IMR-90 (cell line): ENCODE results near the gene GMEB2. TPM values are rescaled to one million over a fixed set of nuclear protein-coding genes. Genes with fewer than 3 reads are reported as not detected.

Experiments used
- ATAC-seq: fragments of 200-7000 bp; cut with Tn5 transposase; 2 replicates; pipeline ENCODE4 v1.9.1; 2020; ENCODE audit warnings: low read depth, mild to moderate bottlenecking, moderate library complexity
- BruUV-seq: library from RNA; stranded (reverse); fragments of 400-500 nt; replicated peaks from 2 replicates; lab custom pipeline; 2021; lab: Mats Ljungman, UMichigan
- CTCF ChIA-PET: fragments of 300-600 bp; formaldehyde crosslinking; extraction: SDS; loops from one replicate; lab custom pipeline; 2021; ENCODE audit warnings: antibody characterized with exemption; lab: Yijun Ruan, JAX
- POLR2A ChIA-PET: fragments of 300-600 bp; sonication (Branson Sonifier 250); formaldehyde crosslinking; loops from one replicate; lab custom pipeline; 2022; ENCODE audit warnings: antibody characterized with exemption; ENCODE audit not compliant: unreplicated experiment; lab: Charles Lee
- DNase-seq: peaks from one replicate; pipeline ENCODE4 v3.0.0; 2013
- H2AFZ ChIP-seq: replicated peaks from 2 replicates; pipeline ENCODE3; 2013; ENCODE audit warnings: low read length, mild to moderate bottlenecking; ENCODE audit not compliant: poor library complexity
- H2AK5ac ChIP-seq: 2 replicates; pipeline ENCODE4 v1.6.1; 2013; ENCODE audit warnings: low read depth, low read length, inconsistent platforms
- H2AK9ac ChIP-seq: replicated peaks from 2 replicates; pipeline ENCODE3; 2013; ENCODE audit warnings: mild to moderate bottlenecking, low read depth, low read length, moderate library complexity; ENCODE audit not compliant: poor library complexity
- H2BK120ac ChIP-seq: 2 replicates; pipeline ENCODE4 v1.6.1; 2013; ENCODE audit warnings: low read depth, low read length, inconsistent platforms
- H2BK15ac ChIP-seq: 3 replicates; pipeline ENCODE4 v1.6.1; 2013; ENCODE audit warnings: low read depth, low read length, inconsistent platforms
- H2BK20ac ChIP-seq: 2 replicates; pipeline ENCODE4 v1.6.1; 2013; ENCODE audit warnings: low read depth, mild to moderate bottlenecking, inconsistent platforms, low read length, moderate library complexity
- H2BK5ac ChIP-seq: 2 replicates; pipeline ENCODE4 v1.6.1; 2013; ENCODE audit warnings: mild to moderate bottlenecking, low read depth, low read length, inconsistent platforms; ENCODE audit not compliant: poor library complexity, severe bottlenecking
- H3K14ac ChIP-seq: replicated peaks from 2 replicates; pipeline ENCODE4 v1.6.1; 2013; ENCODE audit warnings: low read depth, low read length, inconsistent platforms
- H3K18ac ChIP-seq: 2 replicates; pipeline ENCODE4 v1.6.1; 2013; ENCODE audit warnings: low read depth, low read length, control low read depth
- H3K23ac ChIP-seq: 2 replicates; pipeline ENCODE4 v1.6.1; 2013; ENCODE audit warnings: low read depth, low read length, inconsistent platforms
- H3K27ac ChIP-seq: 2 replicates; pipeline ENCODE4 v1.5.1; 2013; ENCODE audit warnings: mild to moderate bottlenecking, control low read depth, low read length; ENCODE audit not compliant: insufficient read depth
- H3K27me3 ChIP-seq: 2 replicates; pipeline ENCODE4 v1.6.1; 2013; ENCODE audit warnings: low read length; ENCODE audit not compliant: control insufficient read depth, insufficient read depth
- H3K36me3 ChIP-seq: 2 replicates; pipeline ENCODE4 v1.6.1; 2013; ENCODE audit warnings: low read length, mixed read lengths; ENCODE audit not compliant: control insufficient read depth, insufficient read depth
- H3K4ac ChIP-seq: 2 replicates; pipeline ENCODE4 v1.6.1; 2013; ENCODE audit warnings: low read depth, low read length, inconsistent platforms
- H3K4me1 ChIP-seq: 2 replicates; pipeline ENCODE4 v1.6.1; 2013; ENCODE audit warnings: low read length, mixed read lengths; ENCODE audit not compliant: control insufficient read depth, insufficient read depth
- H3K4me2 ChIP-seq: 2 replicates; pipeline ENCODE4 v1.6.1; 2013; ENCODE audit warnings: low read depth, mild to moderate bottlenecking, control low read depth, low read length, moderate library complexity
- H3K4me3 ChIP-seq: 2 replicates; pipeline ENCODE4 v1.5.1; 2013; ENCODE audit warnings: low read depth, mild to moderate bottlenecking, control low read depth, low read length, moderate library complexity; ENCODE audit not compliant: insufficient read depth
- H3K56ac ChIP-seq: 2 replicates; pipeline ENCODE4 v1.6.1; 2013; ENCODE audit warnings: low read length, inconsistent platforms; ENCODE audit not compliant: insufficient read depth; ENCODE audit errors: extremely low read depth
- H3K79me1 ChIP-seq, 2 experiments: 2 replicates each; pipeline ENCODE4 v1.6.1; 2013; ENCODE audit warnings: low read length in 2 of 2, inconsistent platforms in 1 of 2, low read depth in 1 of 2
- H3K9ac ChIP-seq: 2 replicates; pipeline ENCODE4 v1.6.1; 2013; ENCODE audit warnings: low read depth, low read length, control low read depth
- H3K9me1 ChIP-seq: 2 replicates; pipeline ENCODE4 v1.6.1; 2013; ENCODE audit warnings: low read length, inconsistent platforms; ENCODE audit not compliant: insufficient read depth
- H3K9me3 ChIP-seq: 2 replicates; pipeline ENCODE4 v1.6.1; 2013; ENCODE audit warnings: low read length; ENCODE audit not compliant: control insufficient read depth, insufficient read depth
- H4K20me1 ChIP-seq: 2 replicates; pipeline ENCODE4 v1.6.1; 2013; ENCODE audit warnings: low read length, inconsistent platforms; ENCODE audit not compliant: insufficient read depth
- H4K5ac ChIP-seq: 2 replicates; pipeline ENCODE4 v1.6.1; 2013; ENCODE audit warnings: mild to moderate bottlenecking, low read depth, low read length, control low read depth
- H4K8ac ChIP-seq, 2 experiments: 2 replicates each; pipeline ENCODE4 v1.6.1; 2013; ENCODE audit warnings: low read depth in 2 of 2, low read length in 2 of 2, control low read depth in 1 of 2, inconsistent platforms in 1 of 2
- H4K91ac ChIP-seq: 2 replicates; pipeline ENCODE4 v1.6.1; 2013; ENCODE audit warnings: low read depth, low read length, inconsistent platforms; ENCODE audit not compliant: insufficient read depth
- POLR2A ChIP-seq: IDR thresholded peaks from 2 replicates; pipeline ENCODE4 v1.6.1; 2012; ENCODE audit warnings: mild to moderate bottlenecking, low read depth, low read length
- RAD21 ChIP-seq: IDR thresholded peaks from 2 replicates; pipeline ENCODE4 v1.6.1; 2012; ENCODE audit warnings: low read length, improper control_type of control experiment
- WGBS, 2 experiments: methylation state at CpG; one replicate each; pipeline versions ENCODE4 v1.1.5 to v1.1.7; 2013; ENCODE audit warnings: missing lambda C conversion rate in 2 of 2; ENCODE audit not compliant: insufficient read length in 1 of 2; ENCODE audit errors: extremely low coverage in 2 of 2; 5-methylcytosine and 5-hydroxymethylcytosine counted together
- dilution Hi-C: fragments of 300-500 bp; cut with HindIII; formaldehyde crosslinking; loops from one replicate; pipeline ENCODE4 v1.14.3; 2018; ENCODE audit warnings: low sequenced_read_pairs; ENCODE audit not compliant: unreplicated experiment
- in situ Hi-C: fragments of 300-500 bp; cut with MboI; formaldehyde crosslinking; loops from 3 replicates; pipeline ENCODE4 v1.14.3; 2019; ENCODE audit warnings: low sequenced_read_pairs, inconsistent platforms, mixed read lengths
- intact Hi-C: fragments of 100-400 bp; cut with micrococcal nuclease; formaldehyde crosslinking; loops from 2 replicates; pipeline ENCODE4 v1.10.0; 2022
- polyA plus RNA-seq, 3 experiments: library from polyadenylated mRNA; depleted of rRNA; stranded (reverse); fragments of >200 nt; gene quantifications; 2 replicates each; pipeline ENCODE4 v1.2.3, GENCODE V29; 2012; ENCODE audit warnings: low replicate concordance in 1 of 3
- total RNA-seq: library from RNA; depleted of rRNA; stranded (reverse); fragments of >200 nt; gene quantifications from 2 replicates; pipeline ENCODE4 v1.2.3, GENCODE V29; 2012; rRNA removed
- TF ChIP-seq, protein P1 (sequence below): conservative IDR thresholded peaks from 2 replicates; pipeline ENCODE4 v1.5.1; 2012; ENCODE audit warnings: mild to moderate bottlenecking, low read depth, low read length, improper control_type of control experiment

GMEB2 gene
- total and polyA plus RNA-seq, 2 of the 4 experiments (the other 2 are of a cell fraction): 5.0 to 10.0 TPM

GRCh38 chr20:63538204-63539091 is 88.5 kb downstream of the GMEB2 start:
- peak; percentile 22 for DNase-seq

More at GRCh38 chr20:63538204-63539091, 88.5 kb downstream of the GMEB2 start:
- 0 out of 2 replicates have a peak overlapping the region, but pooled peaks have one; percentile 12 for H3K4me3 ChIP-seq
- H3K4me1 ChIP-seq: peaks cover 3% of the 10 kb centered on the region; the same call in 1 of the 2 replicates
- no peak overlapping the region; the same call in 1 of the 2 replicates for H3K27ac ChIP-seq
- H2AK9ac ChIP-seq: peak overlapping the region; percentile 43
- TF ChIP-seq, protein P1, sequence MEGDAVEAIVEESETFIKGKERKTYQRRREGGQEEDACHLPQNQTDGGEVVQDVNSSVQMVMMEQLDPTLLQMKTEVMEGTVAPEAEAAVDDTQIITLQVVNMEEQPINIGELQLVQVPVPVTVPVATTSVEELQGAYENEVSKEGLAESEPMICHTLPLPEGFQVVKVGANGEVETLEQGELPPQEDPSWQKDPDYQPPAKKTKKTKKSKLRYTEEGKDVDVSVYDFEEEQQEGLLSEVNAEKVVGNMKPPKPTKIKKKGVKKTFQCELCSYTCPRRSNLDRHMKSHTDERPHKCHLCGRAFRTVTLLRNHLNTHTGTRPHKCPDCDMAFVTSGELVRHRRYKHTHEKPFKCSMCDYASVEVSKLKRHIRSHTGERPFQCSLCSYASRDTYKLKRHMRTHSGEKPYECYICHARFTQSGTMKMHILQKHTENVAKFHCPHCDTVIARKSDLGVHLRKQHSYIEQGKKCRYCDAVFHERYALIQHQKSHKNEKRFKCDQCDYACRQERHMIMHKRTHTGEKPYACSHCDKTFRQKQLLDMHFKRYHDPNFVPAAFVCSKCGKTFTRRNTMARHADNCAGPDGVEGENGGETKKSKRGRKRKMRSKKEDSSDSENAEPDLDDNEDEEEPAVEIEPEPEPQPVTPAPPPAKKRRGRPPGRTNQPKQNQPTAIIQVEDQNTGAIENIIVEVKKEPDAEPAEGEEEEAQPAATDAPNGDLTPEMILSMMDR: peak; percentile 21; the same call in 1 of the 2 replicates
- TF ChIP-seq RAD21 (no peak), POLR2A (no peak)
- H3K79me1 ChIP-seq: no peaks in the 10 kb centered on the region
- no peak overlapping the region for H2BK20ac ChIP-seq
- no peak overlapping the region for H3K14ac ChIP-seq
- no peaks in the 10 kb centered on the region for H3K9me1 ChIP-seq
- intact Hi-C loops (loop anchor here (1.0 to 10.0 kb wide), 5 partner anchors 116 to 582 kb away; partner anchors contain the start of genes RTEL1, STMN3 and UCKL1), dilution Hi-C loops (no loop called here), in situ Hi-C loops (loop anchor here (10.0 kb wide), 2 partner anchors 326 to 436 kb away; partner anchors contain the start of genes ABHD16B, SAMD10 and TPD52L2)
- ChIA-PET POLR2A (interaction anchor here (0.5 kb wide), 1 partner anchor 435 kb away, joined by 3 read pairs; no protein-coding TSS in a partner anchor), CTCF (interaction anchor here (0.6 to 1.9 kb wide), 7 partner anchors 320 to 579 kb away, joined by 3 to 10 read pairs (median 3); partner anchors contain the start of gene TPD52L2)
- H2BK120ac ChIP-seq: no peak overlapping the region
- H3K23ac ChIP-seq: no peak overlapping the region
- H2BK5ac ChIP-seq: no peak overlapping the region
- H3K4ac ChIP-seq: no peak overlapping the region
- H3K4me2 ChIP-seq: peak overlapping the region; percentile 28; the same call in 1 of the 2 replicates
- peak; percentile 33 for ATAC-seq
- no peak overlapping the region for H3K9ac ChIP-seq
- no peak overlapping the region for H2AK5ac ChIP-seq
- H3K27me3 ChIP-seq: peaks cover 4% of the 10 kb centered on the region; the same call in 1 of the 2 replicates
- no peak overlapping the region for H3K18ac ChIP-seq
- no peak overlapping the region for H4K91ac ChIP-seq
- peak overlapping the region; percentile 98 for H2AFZ ChIP-seq
- no peak overlapping the region for H4K5ac ChIP-seq
- H2BK15ac ChIP-seq: no peak overlapping the region
- H4K20me1 ChIP-seq: no peaks in the 10 kb centered on the region
- 98% methylated on average over 6 of the region's 27 CpGs; no CpG with 5 or more reads in 1 of the 2 experiments for WGBS, 2 experiments
- no peaks in the 10 kb centered on the region for H3K9me3 ChIP-seq
- H3K36me3 ChIP-seq: no peaks in the 10 kb centered on the region
- H4K8ac ChIP-seq: peak overlapping the region in 1 of 2 experiments; percentile 68; a peak in 2 of 4 replicates
- H3K56ac ChIP-seq: no peak overlapping the region
- BruUV-seq: no TSS peak

Other genes starting within 250 kb of the GMEB2 start
- not detected in 2 replicates for gene KCNQ2, start 154.4 kb downstream of the GMEB2 start, total RNA-seq
- gene KCNQ2, start 154.4 kb downstream of the GMEB2 start, polyA plus RNA-seq (2012; rRNA removed): 0.02 TPM in 1 of 2 replicates, not detected in the other
- 1.3 and 2.2 TPM in 2 replicates for gene EEF1A2, start 128.0 kb downstream of the GMEB2 start, total RNA-seq
- 3.2 and 4.6 TPM in 2 replicates for gene EEF1A2, start 128.0 kb downstream of the GMEB2 start, polyA plus RNA-seq (2012; rRNA removed)
- 12.9 and 17.2 TPM in 2 replicates for gene PPDPF, start 106.3 kb downstream of the GMEB2 start, total RNA-seq
- 171 and 200 TPM in 2 replicates for gene PPDPF, start 106.3 kb downstream of the GMEB2 start, polyA plus RNA-seq (2012; rRNA removed)
- gene PTK6, start 89.7 kb downstream of the GMEB2 start, total RNA-seq: not detected in 2 replicates
- 0.07 TPM in 1 of 2 replicates, not detected in the other for gene PTK6, start 89.7 kb downstream of the GMEB2 start, polyA plus RNA-seq (2012; rRNA removed)
- not detected in 2 replicates for gene SRMS, start 79.4 kb downstream of the GMEB2 start, total RNA-seq
- not detected in 2 replicates for gene SRMS, start 79.4 kb downstream of the GMEB2 start, polyA plus RNA-seq (2012; rRNA removed)
- 0.28 and 0.36 TPM in 2 replicates for gene FNDC11, start 72.9 kb downstream of the GMEB2 start, total RNA-seq
- gene FNDC11, start 72.9 kb downstream of the GMEB2 start, polyA plus RNA-seq (2012; rRNA removed): 1.0 and 1.6 TPM in 2 replicates
- 4.2 and 4.7 TPM in 2 replicates for gene HELZ2, start 52.9 kb downstream of the GMEB2 start, total RNA-seq
- gene HELZ2, start 52.9 kb downstream of the GMEB2 start, polyA plus RNA-seq (2012; rRNA removed): 10.6 and 12.2 TPM in 2 replicates
- 20.3 and 21.1 TPM in 2 replicates for gene STMN3, start 26.3 kb upstream of the GMEB2 start, total RNA-seq
- gene STMN3, start 26.3 kb upstream of the GMEB2 start, polyA plus RNA-seq (2012; rRNA removed): 62.3 and 67.4 TPM in 2 replicates
- gene RTEL1, start 31.2 kb upstream of the GMEB2 start, total RNA-seq: 9.4 and 14.7 TPM in 2 replicates
- 18.8 and 22.5 TPM in 2 replicates for gene RTEL1, start 31.2 kb upstream of the GMEB2 start, polyA plus RNA-seq (2012; rRNA removed)
- gene TNFRSF6B, start 69.6 kb upstream of the GMEB2 start, total RNA-seq: 1.1 and 1.3 TPM in 2 replicates
- 11.0 and 12.0 TPM in 2 replicates for gene TNFRSF6B, start 69.6 kb upstream of the GMEB2 start, polyA plus RNA-seq (2012; rRNA removed)
- gene ARFRP1, start 80.9 kb upstream of the GMEB2 start, total RNA-seq: 25.3 and 29.2 TPM in 2 replicates
- gene ARFRP1, start 80.9 kb upstream of the GMEB2 start, polyA plus RNA-seq (2012; rRNA removed): 36.3 and 36.6 TPM in 2 replicates
- gene ZGPAT, start 80.9 kb upstream of the GMEB2 start, total RNA-seq: 13.4 and 15.6 TPM in 2 replicates
- gene ZGPAT, start 80.9 kb upstream of the GMEB2 start, polyA plus RNA-seq (2012; rRNA removed): 20.2 and 21.1 TPM in 2 replicates
- gene LIME1, start 109.6 kb upstream of the GMEB2 start, total RNA-seq: 0.28 and 0.36 TPM in 2 replicates
- gene LIME1, start 109.6 kb upstream of the GMEB2 start, polyA plus RNA-seq (2012; rRNA removed): 7.8 and 11.9 TPM in 2 replicates
- gene SLC2A4RG, start 112.7 kb upstream of the GMEB2 start, total RNA-seq: 5.0 and 8.1 TPM in 2 replicates
- 50.3 and 71.4 TPM in 2 replicates for gene SLC2A4RG, start 112.7 kb upstream of the GMEB2 start, polyA plus RNA-seq (2012; rRNA removed)
- gene ZBTB46, start 204.2 kb upstream of the GMEB2 start, total RNA-seq: 14.9 and 15.3 TPM in 2 replicates
- gene ZBTB46, start 204.2 kb upstream of the GMEB2 start, polyA plus RNA-seq (2012; rRNA removed): 4.2 and 4.3 TPM in 2 replicates
- not detected in 2 replicates for gene ABHD16B, start 234.4 kb upstream of the GMEB2 start, total RNA-seq
- gene ABHD16B, start 234.4 kb upstream of the GMEB2 start, polyA plus RNA-seq (2012; rRNA removed): 0.05 TPM in 1 of 2 replicates, not detected in the other
- 113 and 119 TPM in 2 replicates for gene TPD52L2, start 238.2 kb upstream of the GMEB2 start, total RNA-seq
- gene TPD52L2, start 238.2 kb upstream of the GMEB2 start, polyA plus RNA-seq (2012; rRNA removed): 189 and 191 TPM in 2 replicates